ENCODE measurements around the gene CEMIP.
A peak's percentile ranks its signal among the peaks of the same experiment; 100 is the strongest.
"Not testable (repeated sequence)": the region's sequence is repeated elsewhere in the genome, so short reads cannot be mapped to it uniquely, and the experiment has no call there.

The CEMIP gene

GRCh38 chr15:80939216-80939615 is 160.0 kb downstream of the CEMIP start:
- no peak for DNase-seq

GRCh38 chr15:80940331-80940730 is 161.2 kb downstream of the CEMIP start:
- no peak for DNase-seq

- no peak for DNase-seq
Measured at GRCh38 chr15:80940851-80941250, 161.7 kb downstream of the CEMIP start.

GRCh38 chr15:80942266-80942665 is 163.1 kb downstream of the CEMIP start:
- no peak for DNase-seq

- no peak for DNase-seq
Measured at GRCh38 chr15:80942746-80943565, 163.8 kb downstream of the CEMIP start.

GRCh38 chr15:80944818-80945217 is 165.6 kb downstream of the CEMIP start:
- no peak for DNase-seq

- no peak for DNase-seq
Measured at GRCh38 chr15:80945605-80946004, 166.4 kb downstream of the CEMIP start.

GRCh38 chr15:80946576-80946975 is 167.4 kb downstream of the CEMIP start:
- no peak for DNase-seq

GRCh38 chr15:80948651-80949292 is 169.6 kb downstream of the CEMIP start:
- DNase-seq: no peak

- no peak for DNase-seq
Measured at GRCh38 chr15:80949756-80950155, 170.6 kb downstream of the CEMIP start.

GRCh38 chr15:80950291-80951078 is 171.3 kb downstream of the CEMIP start:
- DNase-seq: no peak

- no peak for DNase-seq
Measured at GRCh38 chr15:80951941-80952340, 172.8 kb downstream of the CEMIP start.

- DNase-seq: no peak
Measured at GRCh38 chr15:80953001-80953952, 174.1 kb downstream of the CEMIP start.

- no peak for DNase-seq
Measured at GRCh38 chr15:80953953-80954778, 175.0 kb downstream of the CEMIP start.

GRCh38 chr15:80955571-80956452 is 176.6 kb downstream of the CEMIP start:
- peak; percentile 89 for DNase-seq

- no peak for DNase-seq
Measured at GRCh38 chr15:80957556-80957955, 178.4 kb downstream of the CEMIP start.

GRCh38 chr15:80957976-80958375 is 178.8 kb downstream of the CEMIP start:
- no peak for DNase-seq

- no peak for DNase-seq
Measured at GRCh38 chr15:80958818-80959495, 179.8 kb downstream of the CEMIP start.

GRCh38 chr15:80965454-80965853 is 186.3 kb downstream of the CEMIP start:
- not testable (repeated sequence) for DNase-seq

All from activated CD4-positive, alpha-beta T cell treated with anti-CD3 and anti-CD28 coated beads, Interleukin-2, amount 50 U/mL, for 16 hours (primary cell).